CD14-positive monocyte (primary cell): ENCODE measurements around the gene TMEM220. TPM values are rescaled to one million over a fixed set of nuclear protein-coding genes. Genes with fewer than 3 reads are reported as not detected.
A peak's percentile ranks its signal among the peaks of the same experiment; 100 is the strongest.

Source experiments
- DNase-seq, 3 donors: peaks; one replicate each; pipeline ENCODE4 v3.0.0-alpha.2; 2011 to 2022
- H2AFZ ChIP-seq: 2 replicates; pipeline ENCODE4 v1.6.0; 2012; ENCODE audit warnings: mild to moderate bottlenecking, low read depth, low read length, inconsistent platforms; ENCODE audit not compliant: insufficient read depth, poor library complexity, severe bottlenecking
- H3K27ac ChIP-seq, 2 donors: 1 replicate in 1 of 2; 2 replicates in 1 of 2; pipeline ENCODE4 v1.5.1; 2012 to 2013; ENCODE audit warnings: low read length in 2 of 2, control low read depth in 1 of 2, inconsistent platforms in 1 of 2, low read depth in 1 of 2, mild to moderate bottlenecking in 1 of 2
- H3K27me3 ChIP-seq, 2 donors: one replicate each; pipeline versions ENCODE4 v1.6.0 to v1.6.1; 2011 to 2013; ENCODE audit warnings: low read length in 2 of 2; ENCODE audit not compliant: control insufficient read depth in 2 of 2, insufficient read depth in 2 of 2
- H3K36me3 ChIP-seq, 2 donors: replicated peaks in 1 of 2; 1 replicate in 1 of 2; 2 replicates in 1 of 2; pipeline versions ENCODE4 v1.5.1 to v1.6.1; 2012 to 2013; ENCODE audit warnings: low read length in 2 of 2, control low read depth in 1 of 2, inconsistent platforms in 1 of 2, mild to moderate bottlenecking in 1 of 2; ENCODE audit not compliant: insufficient read depth in 2 of 2, control insufficient read depth in 1 of 2
- H3K4me1 ChIP-seq, 2 donors: 1 replicate in 1 of 2; 2 replicates in 1 of 2; pipeline versions ENCODE4 v1.5.1 to v1.6.1; 2012 to 2013; ENCODE audit warnings: low read length in 2 of 2, control low read depth in 1 of 2, inconsistent platforms in 1 of 2, mild to moderate bottlenecking in 1 of 2, moderate library complexity in 1 of 2; ENCODE audit not compliant: insufficient read depth in 2 of 2, control insufficient read depth in 1 of 2
- H3K4me2 ChIP-seq: replicated peaks from 2 replicates; pipeline ENCODE3; 2012; ENCODE audit warnings: low read length, moderate library complexity, mild to moderate bottlenecking; ENCODE audit not compliant: poor library complexity, severe bottlenecking; ENCODE audit errors: extremely low read depth
- H3K4me3 ChIP-seq, 3 experiments: fragments of 200-600 bp in 1 of 3; sonication (generic) in 1 of 3; replicated peaks in 1 of 3; 1 replicate in 2 of 3; 2 replicates in 1 of 3; pipeline ENCODE4 v1.5.1; 2011 to 2013; ENCODE audit warnings: low read length in 3 of 3, mild to moderate bottlenecking in 3 of 3, control low read depth in 2 of 3, low read depth in 2 of 3, inconsistent platforms in 1 of 3, moderate library complexity in 1 of 3
- H3K79me2 ChIP-seq: 2 replicates; pipeline ENCODE4 v1.6.0; 2012; ENCODE audit warnings: mild to moderate bottlenecking, control low read depth, inconsistent platforms, low read length, moderate library complexity; ENCODE audit not compliant: insufficient read depth
- H3K9ac ChIP-seq: 2 replicates; pipeline ENCODE4 v1.6.0; 2017; ENCODE audit warnings: low read length, mild to moderate bottlenecking; ENCODE audit not compliant: insufficient read depth, poor library complexity, severe bottlenecking
- H3K9me3 ChIP-seq, 2 donors: replicated peaks in 1 of 2; 1 replicate in 1 of 2; 2 replicates in 1 of 2; pipeline versions ENCODE4 v1.5.1 to v1.6.1; 2012 to 2013; ENCODE audit warnings: low read length in 2 of 2, control low read depth in 1 of 2; ENCODE audit not compliant: control insufficient read depth in 1 of 2, insufficient read depth in 1 of 2
- H4K20me1 ChIP-seq: 2 replicates; pipeline ENCODE4 v1.6.0; 2012; ENCODE audit warnings: mild to moderate bottlenecking, low read length, control low read depth, moderate library complexity; ENCODE audit not compliant: insufficient read depth
- H3K27ac Mint-ChIP-seq, 7 donors: one replicate each; pipeline ENCODE4 v1.8.0; 2020; ENCODE audit warnings: mild to moderate bottlenecking in 7 of 7, mixed read lengths in 7 of 7, moderate library complexity in 6 of 7, inconsistent platforms in 2 of 7
- H3K27me3 Mint-ChIP-seq, 3 donors: one replicate each; pipeline ENCODE4 v1.8.0; 2021 to 2022; ENCODE audit warnings: low read depth in 3 of 3, mild to moderate bottlenecking in 3 of 3, mixed read lengths in 3 of 3, moderate library complexity in 3 of 3, inconsistent platforms in 1 of 3
- H3K36me3 Mint-ChIP-seq, 2 donors: one replicate each; pipeline ENCODE4 v1.8.0; 2020; ENCODE audit warnings: mixed read lengths in 2 of 2, inconsistent platforms in 1 of 2, mild to moderate bottlenecking in 1 of 2
- H3K4me1 Mint-ChIP-seq: one replicate; pipeline ENCODE4 v1.8.0; 2020; ENCODE audit warnings: mild to moderate bottlenecking, mixed read lengths
- H3K4me3 Mint-ChIP-seq, 2 donors: one replicate each; pipeline ENCODE4 v1.8.0; 2020; ENCODE audit warnings: mild to moderate bottlenecking in 2 of 2, mixed read lengths in 2 of 2, moderate library complexity in 1 of 2
- H3K9me3 Mint-ChIP-seq, 7 donors: one replicate each; pipeline ENCODE4 v1.8.0; 2020 to 2022; ENCODE audit warnings: mixed read lengths in 7 of 7, mild to moderate bottlenecking in 6 of 7, moderate library complexity in 6 of 7, inconsistent platforms in 2 of 7
- CTCF ChIP-seq: fragments of 200-600 bp; IDR thresholded peaks from one replicate; pipeline ENCODE4 v1.8.0; 2022; ENCODE audit warnings: antibody characterized with exemption, mild to moderate bottlenecking
- WGBS: methylation state at CpG from one replicate; pipeline ENCODE4 v1.1.5; 2013; ENCODE audit warnings: missing lambda C conversion rate; ENCODE audit not compliant: insufficient coverage; 5-methylcytosine and 5-hydroxymethylcytosine counted together
- intact Hi-C, 2 donors: fragments of 100-400 bp; cut with micrococcal nuclease; formaldehyde crosslinking; loops; one replicate each; pipeline versions ENCODE4 v1.15.0 to v1.15.1; 2023
- polyA plus RNA-seq, 3 donors: library from polyadenylated mRNA; depleted of rRNA in 1 of 3; unstranded in 2 of 3; stranded (reverse) in 1 of 3; fragments of 300-500 nt in 2 of 3; fragments of >200 nt in 1 of 3; fragmentation: Illumina TruSeq in 2 of 3; gene quantifications; 1 replicate in 2 of 3; 2 replicates in 1 of 3; pipeline ENCODE4 v1.2.3, GENCODE V29; 2012 to 2021

Gene TMEM220
- polyA plus RNA-seq, 3 donors: 0.33 to 4.8 (median 1.1) TPM

- Mint-ChIP-seq H3K4me3 (no peak overlapping the region), H3K27ac (peak overlapping the region in 1 of 7 donors; percentile 44)
Measured at GRCh38 chr17:10739386-10739785, 9.6 kb upstream of the TMEM220 start.

GRCh38 chr17:10738521-10739258, 8.9 kb upstream of the TMEM220 start:
- no peak overlapping the region for H3K4me2 ChIP-seq
- Mint-ChIP-seq H3K27ac (peak overlapping the region in 2 of 7 donors; percentile 15 to 60), H3K27me3 (no peaks in the 10 kb centered on the region), H3K36me3 (no peaks in the 10 kb centered on the region), H3K9me3 (peaks cover 0 to 1% (median 0%) of the 10 kb centered on the region in 7 donors), H3K4me1 (peaks cover 3% of the 10 kb centered on the region), H3K4me3 (no peak overlapping the region)
- no peak overlapping the region for H3K4me3 ChIP-seq
- WGBS: 79% methylated on average over 5 of the region's 5 CpGs
- H4K20me1 ChIP-seq: no peaks in the 10 kb centered on the region
- TF ChIP-seq CTCF: no peak
- intact Hi-C loops: loop anchor here in 1 of 2 donors (10.0 kb wide), 1 partner anchor 106 kb away; no protein-coding TSS in a partner anchor
- no peak overlapping the region for H2AFZ ChIP-seq
- no peaks in the 10 kb centered on the region for H3K4me1 ChIP-seq
- H3K9me3 ChIP-seq: no peaks in the 10 kb centered on the region
- no peak for DNase-seq
- H3K27ac ChIP-seq: no peak overlapping the region
- H3K9ac ChIP-seq: no peak overlapping the region
- H3K36me3 ChIP-seq: no peaks in the 10 kb centered on the region
- H3K79me2 ChIP-seq: no peaks in the 10 kb centered on the region
- no peaks in the 10 kb centered on the region for H3K27me3 ChIP-seq

More at GRCh38 chr17:10739386-10739785, 9.6 kb upstream of the TMEM220 start:
- Histone ChIP-seq H3K4me3 (no peak overlapping the region), H3K27me3 (no peaks in the 10 kb centered on the region), H3K79me2 (no peaks in the 10 kb centered on the region), H3K9me3 (no peaks in the 10 kb centered on the region), H3K27ac (no peak overlapping the region), H3K36me3 (no peaks in the 10 kb centered on the region), H2AFZ (no peak overlapping the region), H3K4me2 (no peak overlapping the region), H4K20me1 (no peaks in the 10 kb centered on the region), H3K4me1 (no peaks in the 10 kb centered on the region), H3K9ac (no peak overlapping the region)
- no peak for TF ChIP-seq CTCF
- no peak for DNase-seq
- Mint-ChIP-seq H3K9me3 (peaks cover 0 to 1% (median 0%) of the 10 kb centered on the region in 7 donors), H3K36me3 (no peaks in the 10 kb centered on the region), H3K27me3 (peaks cover 0 to 1% (median 0%) of the 10 kb centered on the region in 3 donors), H3K4me1 (peaks cover 3% of the 10 kb centered on the region)
- intact Hi-C loops: loop anchor here in 1 of 2 donors (10.0 kb wide), 1 partner anchor 105 kb away; no protein-coding TSS in a partner anchor
- 98% methylated on average over 4 of the region's 5 CpGs for WGBS
